HUES6 (cell line): ENCODE results near the gene CAPS.

Source experiments
- H3K27ac ChIP-seq: 2 replicates; pipeline ENCODE4 v1.7.0; 2013; ENCODE audit warnings: low read depth, mild to moderate bottlenecking, low read length, inconsistent platforms
- H3K27me3 ChIP-seq: 2 replicates; pipeline ENCODE4 v1.6.1; 2013; ENCODE audit warnings: low read length; ENCODE audit not compliant: control insufficient read depth, insufficient read depth
- H3K36me3 ChIP-seq: 2 replicates; pipeline ENCODE4 v1.6.1; 2013; ENCODE audit warnings: low read length; ENCODE audit not compliant: control insufficient read depth, insufficient read depth
- H3K4me1 ChIP-seq: 2 replicates; pipeline ENCODE4 v1.6.1; 2013; ENCODE audit warnings: low read length; ENCODE audit not compliant: control insufficient read depth, insufficient read depth
- H3K4me3 ChIP-seq: 2 replicates; pipeline ENCODE4 v1.5.1; 2013; ENCODE audit warnings: low read depth, low read length
- H3K9ac ChIP-seq: one replicate; pipeline ENCODE4 v1.6.1; 2013; ENCODE audit warnings: mild to moderate bottlenecking, low read length
- H3K9me3 ChIP-seq: 2 replicates; pipeline ENCODE4 v1.6.1; 2013; ENCODE audit warnings: low read depth, low read length; ENCODE audit not compliant: control insufficient read depth, insufficient read depth

The CAPS gene

DNA sequence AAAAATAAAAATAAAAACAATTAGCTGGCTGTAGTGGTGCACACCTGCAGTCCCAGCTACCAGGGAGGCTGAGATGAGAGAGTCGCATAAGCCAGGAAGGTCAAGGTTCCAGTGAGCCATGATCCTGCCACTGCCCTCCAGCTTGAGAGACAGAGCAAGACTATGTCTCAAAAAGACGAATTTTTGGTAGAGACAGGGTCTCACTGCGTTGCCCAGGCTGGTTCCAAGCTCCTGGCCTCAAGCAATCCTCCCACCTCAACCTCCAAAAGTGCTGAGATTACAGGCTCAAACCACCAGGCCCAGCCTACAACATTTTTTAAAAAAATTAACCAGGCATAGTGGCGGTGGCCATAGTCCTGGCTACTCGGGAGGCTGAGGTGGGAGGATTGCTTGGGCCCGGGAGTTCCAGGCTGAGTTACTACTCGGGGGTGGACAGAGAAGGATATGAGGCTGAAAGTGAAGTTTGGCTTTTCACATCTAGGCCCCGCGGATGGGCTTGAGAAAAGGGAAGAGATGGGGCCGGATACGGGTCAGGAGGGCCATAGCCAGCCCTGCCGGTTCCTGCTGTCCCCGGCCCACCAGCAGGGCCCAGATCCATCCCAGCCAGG is 20.7 kb upstream of the CAPS start:
- H3K4me3 ChIP-seq = no peak overlapping the region
- H3K27ac ChIP-seq = no peak overlapping the region
- H3K9ac ChIP-seq = no peak overlapping the region
- no peaks in the 10 kb centered on the region for H3K9me3 ChIP-seq
- H3K27me3 ChIP-seq = no peaks in the 10 kb centered on the region
- H3K4me1 ChIP-seq = peaks cover 15% of the 10 kb centered on the region
- H3K36me3 ChIP-seq = peaks cover 24% of the 10 kb centered on the region

DNA sequence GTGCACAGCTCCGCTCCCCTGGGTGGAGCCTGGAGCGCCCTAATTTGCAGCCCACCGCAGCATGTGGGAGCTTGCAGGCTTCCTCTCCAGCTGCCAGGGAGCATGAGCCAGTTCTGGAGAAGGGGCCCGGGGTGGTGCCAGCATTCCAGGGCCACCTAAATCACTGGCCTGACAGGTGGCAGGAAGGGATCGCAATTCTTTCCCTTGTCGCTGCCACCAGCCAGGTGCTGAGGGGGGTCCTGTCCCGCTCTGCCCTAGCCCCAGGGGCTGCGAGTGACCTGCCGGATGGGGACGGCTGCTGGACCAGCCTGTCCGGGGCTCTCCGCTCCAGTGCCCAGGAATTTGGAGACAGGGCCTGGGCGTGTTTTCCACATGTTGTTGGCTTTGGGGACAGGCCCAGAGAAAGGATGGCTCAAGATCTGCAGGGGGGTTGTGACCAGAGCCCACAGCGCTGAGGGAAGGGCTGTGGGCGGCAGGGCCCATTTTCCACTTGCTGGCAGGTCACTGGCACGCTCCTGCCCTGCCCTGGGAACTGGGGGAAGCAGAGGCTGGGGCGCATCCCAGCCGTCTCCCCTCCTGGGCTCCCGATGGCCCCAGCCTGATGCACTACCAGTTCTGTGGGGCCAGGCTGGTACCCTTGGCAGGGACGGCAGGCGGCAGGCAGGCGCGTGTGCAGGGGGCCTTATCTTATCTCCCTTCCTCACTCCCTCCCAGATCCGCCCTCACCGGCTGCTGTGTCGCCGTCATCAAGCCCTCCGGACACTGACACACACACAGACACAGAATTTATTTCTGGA is 19.9 kb upstream of the CAPS start:
- Histone ChIP-seq H3K27ac (no peak overlapping the region), H3K4me1 (peaks cover 15% of the 10 kb centered on the region), H3K4me3 (no peak overlapping the region), H3K27me3 (no peaks in the 10 kb centered on the region), H3K9me3 (no peaks in the 10 kb centered on the region), H3K9ac (no peak overlapping the region), H3K36me3 (peaks cover 24% of the 10 kb centered on the region)

DNA sequence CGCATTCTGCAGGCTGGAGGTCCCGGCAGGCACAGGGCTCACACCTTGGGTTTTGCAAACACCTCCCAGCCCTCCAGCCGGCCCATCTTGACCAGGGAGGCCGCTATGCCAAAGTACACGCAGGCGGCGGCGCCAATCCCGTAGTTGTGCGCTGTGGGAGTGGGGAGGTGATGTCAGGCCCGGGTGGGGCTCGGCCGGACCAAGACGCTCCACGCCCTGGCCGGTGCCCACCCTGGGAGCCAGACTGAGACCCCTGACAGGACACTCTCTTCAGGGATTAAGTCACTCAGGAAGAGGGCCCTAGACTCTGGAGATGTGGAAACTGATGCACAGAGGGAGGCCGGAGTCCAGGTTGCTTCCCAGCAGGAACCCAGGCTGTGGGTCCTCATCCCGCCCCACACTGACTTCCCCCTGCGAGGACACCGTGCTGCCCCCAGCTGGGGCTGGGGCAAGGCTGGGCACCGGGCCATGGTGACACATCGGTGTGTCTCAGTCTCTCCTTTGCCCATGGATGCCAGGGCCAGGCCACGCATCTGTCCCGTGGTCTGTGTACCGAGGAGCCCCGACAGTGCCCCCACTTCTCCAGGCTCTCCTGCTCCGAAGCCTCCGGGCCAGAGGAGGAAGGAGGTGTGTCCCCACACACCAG is 19.2 kb upstream of the CAPS start:
- Histone ChIP-seq H3K9ac (no peak overlapping the region), H3K4me1 (peaks cover 9% of the 10 kb centered on the region), H3K27me3 (no peaks in the 10 kb centered on the region), H3K36me3 (peaks cover 25% of the 10 kb centered on the region), H3K4me3 (no peak overlapping the region), H3K9me3 (no peaks in the 10 kb centered on the region), H3K27ac (no peak overlapping the region)

DNA sequence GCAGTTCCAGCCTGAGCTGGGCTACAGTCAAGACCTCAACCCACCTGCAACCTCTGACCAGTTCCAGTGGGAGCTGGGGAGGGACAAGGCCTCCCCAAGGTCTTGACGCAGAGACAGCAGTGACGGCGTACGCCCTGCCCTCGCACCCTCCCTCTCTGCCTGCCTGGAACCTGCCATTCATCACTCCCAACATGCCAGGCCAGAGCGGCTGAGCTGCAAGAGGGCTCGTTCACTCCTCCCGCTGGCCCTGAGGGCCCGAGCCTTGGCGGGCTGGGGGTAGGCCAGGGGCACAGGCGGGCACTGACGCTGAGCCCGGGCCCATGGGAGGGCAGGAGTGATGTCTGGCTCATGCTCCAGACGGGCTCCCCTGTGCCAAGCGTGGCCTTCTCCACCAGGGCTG is 18.6 kb upstream of the CAPS start:
- H3K36me3 ChIP-seq = peaks cover 30% of the 10 kb centered on the region
- no peaks in the 10 kb centered on the region for H3K9me3 ChIP-seq
- H3K9ac ChIP-seq = no peak overlapping the region
- no peaks in the 10 kb centered on the region for H3K27me3 ChIP-seq
- H3K4me1 ChIP-seq = peaks cover 9% of the 10 kb centered on the region
- no peak overlapping the region for H3K27ac ChIP-seq
- H3K4me3 ChIP-seq = no peak overlapping the region

DNA sequence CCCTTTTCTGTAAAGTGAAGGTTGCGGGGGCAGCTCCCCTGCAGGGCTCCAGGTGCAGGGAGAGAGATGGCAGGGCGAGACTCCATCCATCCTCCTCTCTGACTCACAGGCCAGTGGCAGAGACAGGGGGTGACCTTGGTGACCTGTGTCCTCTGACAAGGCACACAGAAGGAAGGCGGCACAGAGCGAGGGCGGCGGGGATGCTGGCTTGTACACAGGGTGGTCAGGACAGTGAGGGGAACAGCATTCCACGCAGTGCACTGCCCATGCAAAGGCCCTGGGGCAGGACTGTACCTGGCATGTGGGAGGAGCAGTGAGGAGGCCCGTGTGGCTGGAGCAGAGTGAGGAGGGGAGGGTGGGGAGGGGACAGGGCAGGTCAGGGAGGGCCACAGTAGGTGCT is 18.2 kb upstream of the CAPS start:
- Histone ChIP-seq H3K4me3 (no peak overlapping the region), H3K4me1 (peaks cover 9% of the 10 kb centered on the region), H3K36me3 (peaks cover 30% of the 10 kb centered on the region), H3K27me3 (no peaks in the 10 kb centered on the region), H3K27ac (no peak overlapping the region), H3K9me3 (no peaks in the 10 kb centered on the region), H3K9ac (no peak overlapping the region)

DNA sequence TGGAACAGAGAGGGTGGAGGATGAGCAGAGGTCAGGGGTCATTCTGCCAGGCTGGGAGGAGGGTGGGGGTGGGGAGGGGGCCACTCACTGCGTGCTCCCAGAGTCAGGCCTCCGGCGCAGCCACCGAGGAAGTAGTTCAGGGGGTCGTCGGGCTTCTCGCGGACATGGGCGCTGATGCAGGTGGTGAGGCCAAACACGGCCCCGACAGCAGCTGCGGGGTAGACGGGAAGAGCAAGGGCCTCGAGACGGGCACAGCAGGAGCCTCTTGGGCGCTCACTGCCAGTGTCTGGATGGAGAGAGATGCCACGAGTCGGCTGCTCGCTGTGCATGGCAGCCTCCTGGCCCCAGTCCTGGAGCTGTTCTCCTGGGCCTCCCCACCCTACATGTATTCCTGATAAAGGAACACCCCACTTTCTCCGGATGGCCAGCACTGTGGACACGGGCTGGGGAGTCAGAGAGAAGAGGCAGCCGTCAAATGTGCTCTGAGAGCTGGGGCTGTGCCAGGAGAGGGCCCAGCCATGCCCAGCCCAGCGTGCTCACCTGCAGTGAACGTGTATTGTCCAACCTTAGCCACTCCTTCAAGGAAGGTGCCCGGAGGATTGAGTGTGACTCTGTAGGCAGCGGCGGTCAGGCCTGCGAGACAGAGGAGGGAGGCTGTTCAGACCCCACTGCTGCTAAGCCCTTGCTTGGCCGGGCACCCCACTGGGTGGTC is 17.5 kb upstream of the CAPS start:
- Histone ChIP-seq H3K36me3 (peaks cover 35% of the 10 kb centered on the region), H3K9ac (no peak overlapping the region), H3K27ac (no peak overlapping the region), H3K27me3 (no peaks in the 10 kb centered on the region), H3K4me3 (no peak overlapping the region), H3K9me3 (no peaks in the 10 kb centered on the region), H3K4me1 (peaks cover 9% of the 10 kb centered on the region)

DNA sequence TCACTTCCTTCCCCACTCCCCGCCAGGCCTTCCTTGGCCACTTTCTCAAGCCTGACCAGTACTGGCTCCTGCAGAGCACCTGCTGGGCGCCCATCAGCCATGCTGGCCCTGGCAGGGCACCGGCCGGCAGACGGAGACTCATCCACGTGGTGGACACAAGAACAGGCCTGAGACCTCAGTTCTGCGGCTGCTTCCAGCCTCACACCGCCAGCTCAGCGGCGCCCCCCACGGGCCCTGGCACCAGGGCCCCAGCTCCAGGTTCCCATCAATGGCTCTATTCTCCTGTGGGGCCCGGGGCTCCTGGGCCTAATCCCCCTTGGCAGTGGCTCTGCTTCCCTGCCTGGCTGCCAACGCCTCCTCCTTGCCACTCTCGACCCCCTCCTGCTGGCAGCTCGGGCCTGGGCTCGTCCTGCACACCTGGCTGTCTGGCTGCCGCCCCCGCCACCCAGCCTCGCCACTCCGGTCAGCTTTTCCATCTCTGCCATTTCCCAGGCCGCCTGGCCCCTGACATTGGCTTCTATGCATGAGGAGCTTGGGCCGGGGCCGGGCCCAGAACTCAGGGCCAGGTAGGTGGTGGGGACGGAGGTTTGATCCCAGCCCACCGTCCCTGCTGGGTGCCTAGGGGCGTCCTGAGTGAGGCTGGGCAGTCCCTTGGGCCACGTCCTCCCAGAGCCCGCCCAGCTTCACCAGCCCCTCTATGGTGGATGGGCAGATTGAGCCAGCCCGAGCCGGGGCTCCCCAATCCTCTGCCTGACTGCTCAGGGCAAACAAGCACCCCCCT is 16.7 kb upstream of the CAPS start:
- Histone ChIP-seq H3K27me3 (no peaks in the 10 kb centered on the region), H3K4me1 (peaks cover 2% of the 10 kb centered on the region), H3K9ac (no peak overlapping the region), H3K9me3 (no peaks in the 10 kb centered on the region), H3K27ac (no peak overlapping the region), H3K4me3 (no peak overlapping the region), H3K36me3 (peaks cover 35% of the 10 kb centered on the region)

DNA sequence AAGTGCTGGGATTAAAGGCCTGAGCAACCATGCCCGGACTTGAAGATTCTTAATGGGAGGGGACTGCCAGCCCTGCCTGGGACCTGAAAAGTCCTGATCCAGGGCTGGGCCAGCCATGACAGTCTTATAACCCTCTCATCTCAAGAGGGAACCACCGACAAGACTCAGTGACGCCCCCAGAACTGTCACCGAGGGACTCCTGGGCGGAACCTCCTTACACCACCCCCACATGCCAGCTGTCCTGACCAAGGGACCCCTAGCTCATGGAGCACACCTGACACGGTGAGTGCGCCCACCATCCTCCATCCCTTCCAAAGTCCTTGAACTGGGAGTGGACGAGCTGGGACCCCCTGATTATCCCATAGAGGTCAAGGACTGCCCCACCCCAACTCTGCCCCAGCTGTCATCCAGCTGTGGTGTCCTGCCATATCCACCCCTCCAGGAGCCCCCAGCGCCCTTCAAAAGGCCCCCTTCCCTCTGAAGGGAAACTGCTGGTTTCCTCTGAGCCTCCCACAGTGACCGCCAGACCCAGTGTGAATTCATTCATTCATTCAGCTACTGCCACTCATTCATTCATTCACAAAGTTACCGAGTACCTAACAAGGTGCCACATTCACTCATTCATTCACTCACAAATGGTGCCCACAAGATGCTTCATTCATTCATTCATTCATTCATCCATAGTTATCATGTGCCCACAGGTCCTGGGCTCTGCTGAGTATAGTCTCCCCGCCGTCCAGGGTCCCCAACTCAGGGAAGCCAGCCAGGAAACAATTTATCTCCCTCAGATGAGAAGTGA is 14.1 kb upstream of the CAPS start:
- no peak overlapping the region for H3K4me3 ChIP-seq
- H3K4me1 ChIP-seq = no peaks in the 10 kb centered on the region
- H3K9ac ChIP-seq = no peak overlapping the region
- peaks cover 33% of the 10 kb centered on the region for H3K36me3 ChIP-seq
- no peaks in the 10 kb centered on the region for H3K9me3 ChIP-seq
- H3K27me3 ChIP-seq = no peaks in the 10 kb centered on the region
- no peak overlapping the region for H3K27ac ChIP-seq

DNA sequence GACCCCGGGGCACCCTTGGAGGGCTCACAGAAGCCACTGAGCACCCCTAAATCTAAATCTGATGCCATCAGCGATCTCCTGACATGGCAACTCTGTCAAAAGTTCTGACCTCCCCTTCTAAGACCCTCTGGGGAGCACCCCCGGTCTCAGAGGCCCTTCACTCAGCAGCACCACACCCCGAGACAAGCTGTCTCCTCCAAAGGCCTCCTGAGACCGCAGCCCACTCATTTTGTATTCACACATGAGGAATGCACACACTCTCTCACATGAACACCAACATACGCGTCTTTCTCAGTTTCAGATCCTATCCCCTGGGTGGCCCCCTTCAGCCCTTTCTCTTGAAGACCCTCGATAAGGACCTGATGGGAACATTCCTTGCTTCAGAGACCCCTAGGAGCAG is 13.1 kb upstream of the CAPS start:
- H3K9me3 ChIP-seq = no peaks in the 10 kb centered on the region
- no peaks in the 10 kb centered on the region for H3K4me1 ChIP-seq
- no peak overlapping the region for H3K9ac ChIP-seq
- peaks cover 23% of the 10 kb centered on the region for H3K36me3 ChIP-seq
- H3K27me3 ChIP-seq = no peaks in the 10 kb centered on the region
- no peak overlapping the region for H3K4me3 ChIP-seq
- H3K27ac ChIP-seq = no peak overlapping the region

DNA sequence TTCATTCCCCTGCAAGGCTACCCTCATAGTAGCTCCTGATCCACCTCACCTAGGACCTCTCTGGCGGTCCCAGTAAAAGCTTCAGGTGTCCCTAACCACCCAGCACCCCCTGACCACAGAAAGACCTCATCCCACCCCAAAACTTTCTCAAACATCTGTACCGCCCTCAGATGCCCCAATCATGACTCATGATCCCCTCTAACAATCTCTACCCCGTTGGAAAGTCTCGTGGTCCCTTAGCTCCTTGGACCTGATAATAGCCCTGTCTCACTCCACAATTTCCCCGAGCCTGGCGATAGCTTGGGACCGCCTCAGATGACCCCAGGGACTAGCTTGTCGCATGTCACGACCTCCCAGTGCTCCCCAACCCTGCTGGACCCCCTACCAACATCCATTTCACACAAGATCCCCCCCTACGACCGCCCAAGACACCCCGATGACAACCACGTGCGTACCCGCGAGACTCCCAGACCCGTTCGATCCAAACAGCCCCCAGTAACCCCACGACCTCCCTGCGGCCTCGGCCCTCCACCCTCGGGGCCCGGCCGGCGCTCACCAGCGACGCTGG is 10.9 kb upstream of the CAPS start:
- Histone ChIP-seq H3K27ac (peak overlapping the region; percentile 95), H3K36me3 (peaks cover 11% of the 10 kb centered on the region), H3K9me3 (no peaks in the 10 kb centered on the region), H3K27me3 (no peaks in the 10 kb centered on the region), H3K9ac (peak overlapping the region; percentile 99), H3K4me3 (peak overlapping the region; percentile 99), H3K4me1 (no peaks in the 10 kb centered on the region)
